OCI-M2 (cell line): ENCODE data around the gene TEX35.

Experiments
- DNase-seq: peaks from one replicate; lab custom pipeline; 2025; ENCODE audit not compliant: unreplicated experiment; lab: John Stamatoyannopoulos, UW

Gene TEX35

DNA sequence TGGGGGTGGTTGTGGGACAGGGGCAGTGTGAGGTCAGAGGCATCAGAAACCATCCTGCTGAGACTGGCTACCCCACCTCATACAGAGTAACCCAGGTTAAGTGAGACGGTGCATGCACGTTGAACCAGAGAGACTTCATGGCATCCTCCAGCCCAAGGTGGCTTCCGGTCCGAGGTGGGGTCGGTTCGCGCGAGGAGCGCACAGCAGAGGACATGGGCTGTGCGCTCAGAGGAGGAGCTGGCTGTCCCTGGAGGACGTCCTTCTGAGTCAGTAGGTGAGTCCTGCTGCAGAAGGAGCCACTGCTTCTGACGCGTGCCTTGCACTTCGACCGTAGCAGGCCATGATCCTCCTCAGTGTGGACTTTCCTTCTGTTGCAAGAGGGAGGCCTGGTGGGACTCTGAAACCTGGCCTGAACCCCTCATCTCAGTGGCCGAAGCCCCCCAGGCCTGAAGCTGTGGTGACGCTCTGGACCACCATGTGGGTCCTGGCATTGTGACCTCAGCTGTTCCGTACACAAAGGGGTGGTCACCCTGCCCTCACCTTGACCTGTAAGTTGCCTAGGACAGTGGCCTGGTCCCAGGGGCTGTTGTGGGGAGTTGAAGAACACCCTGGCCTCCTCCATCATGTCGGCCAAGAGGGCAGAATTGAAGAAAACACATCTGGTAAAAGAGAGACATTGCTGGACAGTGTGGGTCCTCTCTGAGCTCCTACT, at the start of gene TEX35:
TEX35 (plus strand) TSS at position 544 of the 712 bp plus-strand sequence; CDS start at position 624, 80 bp downstream.
- DNase-seq, result no peak

- no peak for DNase-seq
Observed at GRCh38 chr1:178464141-178464540, 48.8 kb upstream of the TEX35 start.

DNA sequence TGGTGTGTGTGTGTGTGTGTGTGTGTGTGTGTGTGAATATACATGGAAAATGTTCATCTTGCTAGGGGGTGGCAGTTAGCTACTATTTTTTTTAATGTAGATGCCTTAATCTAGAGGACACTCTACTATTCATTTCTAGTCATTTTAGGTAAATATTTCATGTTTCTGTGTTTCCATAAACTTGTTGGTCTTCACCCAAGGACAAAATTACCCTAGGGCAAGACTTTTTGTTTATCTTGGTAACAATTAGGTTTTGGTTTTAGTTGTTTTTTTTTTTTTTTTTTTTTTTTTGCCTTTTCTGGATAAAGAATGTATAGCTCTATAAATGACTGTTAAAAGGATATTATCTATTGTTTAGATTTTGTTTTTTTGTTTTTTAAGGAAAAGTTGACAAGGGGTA, 48.3 kb upstream of the TEX35 start:
- no peak for DNase-seq

DNA sequence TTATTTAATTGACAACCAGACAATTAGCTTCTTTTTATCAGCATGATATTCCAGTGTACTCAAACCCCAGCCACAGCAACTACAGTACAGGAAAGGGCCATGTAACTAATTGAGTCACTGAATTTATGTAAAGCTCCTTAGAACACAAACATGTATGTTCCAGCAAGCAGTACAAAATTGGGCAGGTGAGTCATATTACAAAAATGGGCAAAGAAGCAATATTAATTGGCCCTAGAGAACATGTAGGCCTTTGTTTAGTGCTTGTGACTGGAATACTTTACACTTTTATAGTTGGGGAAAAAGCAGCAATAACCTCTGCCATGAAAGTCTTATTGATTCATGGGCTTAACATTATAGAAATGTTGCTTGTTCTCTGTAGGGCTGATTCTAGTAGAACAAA, 47.9 kb upstream of the TEX35 start:
- DNase-seq, result no peak

GRCh38 chr1:178467837-178468236, 45.1 kb upstream of the TEX35 start:
- no peak for DNase-seq

GRCh38 chr1:178470411-178470960, 42.4 kb upstream of the TEX35 start:
- no peak for DNase-seq

- DNase-seq, result no peak
Observed at GRCh38 chr1:178472531-178472930, 40.4 kb upstream of the TEX35 start.

DNA sequence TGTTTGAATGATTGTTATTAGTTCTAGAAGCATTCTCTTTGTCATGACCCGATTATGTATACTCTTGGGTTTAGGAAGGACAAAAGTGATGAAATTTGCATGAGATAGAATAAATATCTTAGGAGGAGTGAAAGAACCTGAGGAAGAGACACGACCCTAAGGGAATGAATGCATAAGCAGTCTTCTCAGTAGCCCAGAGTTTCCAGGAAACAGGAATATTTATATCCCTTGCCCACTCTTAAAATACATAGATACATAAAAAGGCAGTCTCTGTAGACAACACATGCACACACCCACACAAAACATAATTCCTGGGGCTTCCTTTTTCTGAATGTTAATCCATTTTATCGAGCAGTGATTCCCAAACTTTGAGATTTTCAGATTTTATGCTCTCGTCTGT, 35.5 kb upstream of the TEX35 start:
- DNase-seq, result no peak

DNA sequence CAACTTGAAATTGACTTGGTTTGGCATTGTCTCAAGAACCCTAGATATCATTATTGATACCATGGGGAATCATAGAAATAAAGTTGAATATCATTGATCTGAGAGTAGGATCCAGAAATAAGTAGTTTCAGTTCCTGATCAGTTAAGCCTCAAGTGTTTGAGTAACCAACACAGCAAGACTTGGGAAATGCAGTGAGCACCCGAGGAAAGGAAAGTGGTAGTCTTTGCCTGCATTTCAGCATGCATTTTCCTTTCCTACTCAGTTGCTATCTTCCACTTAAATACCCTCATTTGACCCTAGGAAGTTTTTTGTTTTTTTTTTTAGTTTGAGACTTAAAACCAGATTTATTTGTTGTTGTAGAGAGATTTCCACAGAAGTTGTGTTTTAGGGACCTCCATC, 35.1 kb upstream of the TEX35 start:
- no peak for DNase-seq

DNA sequence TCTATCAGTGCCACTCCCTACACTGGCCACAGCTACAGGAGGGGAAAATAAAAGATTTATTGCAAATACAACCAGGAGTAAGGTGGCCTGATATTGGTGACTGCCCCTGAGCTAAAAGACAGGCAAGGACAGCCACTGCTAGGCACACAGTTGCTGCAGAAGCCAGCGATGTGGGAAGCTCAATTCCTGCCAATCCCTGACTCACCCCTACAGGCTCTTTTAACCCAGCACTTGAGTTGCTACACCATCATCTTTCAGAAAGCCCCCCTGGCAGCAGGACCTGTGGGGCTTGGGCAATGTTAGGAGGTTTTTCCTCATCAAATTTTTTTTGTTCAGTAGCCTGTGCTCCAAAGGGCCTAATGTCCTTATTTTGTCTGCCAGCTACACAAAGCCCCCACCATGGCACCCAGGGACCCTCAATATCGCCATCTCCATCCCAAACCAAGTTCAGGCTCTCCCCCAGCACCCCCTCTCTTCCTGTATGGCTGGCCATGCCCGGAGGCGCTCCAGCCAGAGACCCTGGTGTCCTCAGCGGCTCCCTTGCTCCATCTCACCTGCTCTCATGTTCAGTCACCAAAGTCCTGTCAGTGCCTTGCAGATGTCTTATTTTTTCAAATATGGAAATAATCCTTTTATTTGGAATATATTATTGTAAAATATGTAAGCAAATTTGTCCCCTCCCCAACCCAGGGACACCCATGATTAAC, 29.5 kb upstream of the TEX35 start:
- no peak for DNase-seq

GRCh38 chr1:178484698-178485225, 28.1 kb upstream of the TEX35 start:
- no peak for DNase-seq

DNA sequence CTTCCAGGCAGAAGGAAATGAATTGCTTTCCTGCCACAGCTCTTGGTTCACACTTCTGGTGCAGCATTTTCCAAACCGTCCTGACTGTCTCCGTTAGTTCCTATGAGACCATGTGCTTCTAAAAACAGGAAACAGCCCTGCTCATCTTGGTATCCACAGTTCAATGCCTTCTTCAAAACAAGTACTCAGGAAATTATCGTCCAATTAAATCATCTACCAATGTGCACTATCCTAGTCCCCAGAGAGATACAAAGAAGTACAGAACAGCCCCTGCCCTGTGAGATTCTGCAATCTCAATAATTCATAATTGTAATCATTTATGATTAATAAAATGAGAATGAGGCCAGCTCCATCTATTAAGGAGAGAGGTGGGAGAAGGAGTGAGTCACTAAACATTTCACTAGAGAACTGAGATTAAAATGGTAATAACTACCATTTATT, 27.3 kb upstream of the TEX35 start:
- DNase-seq, result no peak

GRCh38 chr1:178486100-178487069, 26.5 kb upstream of the TEX35 start:
- no peak for DNase-seq

GRCh38 chr1:178487070-178487615, 25.8 kb upstream of the TEX35 start:
- no peak for DNase-seq

DNA sequence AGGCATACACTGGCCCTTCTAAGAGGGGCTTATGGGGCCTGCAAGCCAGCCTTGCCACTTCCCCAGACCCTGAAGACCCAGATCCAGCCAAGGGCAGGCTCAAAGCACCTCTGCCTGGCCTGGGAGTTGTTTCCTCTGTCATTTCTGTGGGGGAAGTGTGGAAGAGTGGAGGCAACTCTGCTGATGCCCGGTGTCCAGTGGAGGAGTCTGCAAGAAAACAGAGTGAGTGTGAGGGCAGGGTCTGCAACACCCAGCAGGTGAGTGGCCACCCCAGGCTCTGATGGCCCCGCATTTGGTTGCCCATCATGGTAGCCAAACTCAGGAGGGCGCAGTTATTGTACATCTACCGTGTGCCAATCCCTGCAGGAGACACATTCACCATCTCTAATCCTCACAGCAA, 24.5 kb upstream of the TEX35 start:
- no peak for DNase-seq

DNA sequence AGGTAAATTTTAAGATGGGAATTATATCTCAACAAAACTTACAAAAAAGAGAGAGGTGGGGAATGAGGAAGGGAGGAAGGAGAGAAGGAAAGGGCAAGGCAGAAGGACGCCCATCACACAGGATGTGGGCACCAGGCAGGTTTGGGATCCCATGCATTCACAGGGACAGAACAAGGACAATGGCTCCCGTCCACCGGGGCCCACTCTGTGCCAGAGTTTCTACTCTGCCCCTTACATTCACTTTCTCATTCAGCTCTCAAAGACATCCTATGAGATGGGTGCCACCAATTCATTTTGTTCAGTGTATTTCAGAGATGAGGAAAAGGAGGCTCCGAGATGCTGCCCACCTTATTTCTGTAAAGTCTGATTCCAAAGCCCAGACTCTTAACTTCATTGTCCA, 23.5 kb upstream of the TEX35 start:
- no peak for DNase-seq

DNA sequence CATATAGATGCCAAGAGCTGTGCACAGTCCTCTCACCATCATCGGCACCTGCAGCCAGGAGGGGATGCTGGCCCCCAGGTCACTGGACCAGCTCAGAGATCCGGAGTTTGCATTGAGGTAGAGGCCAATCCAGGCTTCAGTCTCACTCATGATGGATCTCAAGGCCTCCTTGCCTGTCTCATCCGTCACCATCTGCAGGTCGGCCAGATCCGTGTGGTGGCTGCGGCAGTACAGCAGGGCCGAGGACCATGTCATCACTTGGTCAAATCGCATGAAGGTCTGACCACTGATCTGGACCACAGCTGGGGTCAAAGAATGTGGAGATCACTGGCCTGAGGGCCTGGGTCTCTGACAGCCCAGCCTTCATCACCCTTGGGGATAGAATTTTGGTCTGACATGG, 22.8 kb upstream of the TEX35 start:
- no peak for DNase-seq

GRCh38 chr1:178490967-178491366, 21.9 kb upstream of the TEX35 start:
- DNase-seq, result no peak

- no peak for DNase-seq
Observed at GRCh38 chr1:178491721-178492120, 21.2 kb upstream of the TEX35 start.

DNA sequence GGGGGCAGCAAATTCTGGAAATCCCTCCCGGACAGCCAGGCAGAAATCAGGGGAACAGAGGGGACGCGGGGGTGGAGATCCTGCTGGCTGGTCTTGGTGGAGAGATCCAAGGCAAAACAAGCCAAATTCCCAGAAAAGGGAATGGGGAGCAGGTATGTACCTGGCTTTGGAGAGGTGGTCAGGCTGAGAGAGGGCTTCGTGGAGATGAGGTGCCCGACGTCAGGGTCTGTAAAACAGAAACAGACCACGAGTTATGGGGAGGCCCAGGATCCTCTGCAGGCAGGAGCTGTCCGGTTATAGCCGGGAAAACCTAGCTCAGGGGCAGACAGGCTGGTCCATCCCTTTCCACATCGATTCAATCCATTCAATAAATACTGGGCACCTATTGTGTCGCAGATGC, 20.6 kb upstream of the TEX35 start:
- DNase-seq, result no peak

- DNase-seq, result no peak
Observed at GRCh38 chr1:178493301-178493741, 19.6 kb upstream of the TEX35 start.
